ENCODE data around the gene RPL27. TPM values are rescaled to one million over a fixed set of nuclear protein-coding genes. Genes with fewer than 3 reads are reported as not detected.

RPL27 gene
- total and polyA plus RNA-seq, 2 of the 13 experiments (the other 11 are each of a cell fraction or from before 2014, with no cell fraction given), result 1,585 to 5,840 TPM

GRCh38 chr17:43010667-43011308 is 12.6 kb downstream of the RPL27 start (continued):
- TF ChIP-seq ZBTB34 (CRISPR knock-in tag; IDR thresholded peaks at IDR 0.05) (0 out of 2 replicates have a peak, but pooled peaks have one; percentile 55), ZNF44 (CRISPR knock-in tag; IDR thresholded peaks at IDR 0.05) (no peak), ZNF33A (CRISPR knock-in tag; IDR thresholded peaks at IDR 0.05; ENCODE audit: borderline replicate concordance) (peak; percentile 84; the same call in 1 of the 2 replicates), MLX (CRISPR knock-in tag; IDR thresholded peaks at IDR 0.05) (peak; percentile 87), TARDBP (CRISPR knock-in tag; IDR thresholded peaks at IDR 0.05) (peak; percentile 84), YEATS2 (CRISPR knock-in tag; IDR thresholded peaks at IDR 0.05; ENCODE audit: borderline replicate concordance) (peak; percentile 41; the same call in 1 of the 2 replicates), HNF4A (CRISPR knock-in tag; IDR thresholded peaks at IDR 0.05) (peak; percentile 93), HMGXB4 (CRISPR knock-in tag; IDR thresholded peaks at IDR 0.05; ENCODE audit: borderline replicate concordance in 1 of 2, low read depth in 1 of 2) (peak in 1 of 2 experiments; percentile 55; a peak in 1 of 4 replicates), SMC3 (IDR thresholded peaks at IDR 0.05; ENCODE audit: low read length) (peak; percentile 6; the same call in 1 of the 2 replicates), ARID3A (IDR thresholded peaks at IDR 0.05; ENCODE audit: low read depth, low read length) (peak; percentile 92), SALL2 (CRISPR knock-in tag; IDR thresholded peaks at IDR 0.05) (no peak), THAP8 (CRISPR knock-in tag; IDR thresholded peaks at IDR 0.05; ENCODE audit: borderline replicate concordance) (no peak), ERF (CRISPR knock-in tag; IDR thresholded peaks at IDR 0.05) (peak; percentile 21; the same call in 1 of the 2 replicates), MEIS1 (CRISPR knock-in tag; IDR thresholded peaks at IDR 0.05; ENCODE audit: borderline replicate concordance) (peak; percentile 70; the same call in 1 of the 2 replicates), CERS6 (CRISPR knock-in tag; IDR thresholded peaks at IDR 0.05) (no peak), KLF11 (CRISPR knock-in tag; IDR thresholded peaks at IDR 0.05) (0 out of 2 replicates have a peak, but pooled peaks have one; percentile 75), EP300 (IDR thresholded peaks at IDR 0.05; ENCODE audit: low read depth in 2 of 2, low read length in 2 of 2) (peak; percentile 78 to 92), EP300 (CRISPR knock-in tag; IDR thresholded peaks at IDR 0.05; ENCODE audit: borderline replicate concordance) (peak; percentile 83), MAX (IDR thresholded peaks at IDR 0.05) (peak; percentile 73)

Measured in HepG2 (cell line).